ENCODE data around the gene FOXP2.

The FOXP2 gene

DNA sequence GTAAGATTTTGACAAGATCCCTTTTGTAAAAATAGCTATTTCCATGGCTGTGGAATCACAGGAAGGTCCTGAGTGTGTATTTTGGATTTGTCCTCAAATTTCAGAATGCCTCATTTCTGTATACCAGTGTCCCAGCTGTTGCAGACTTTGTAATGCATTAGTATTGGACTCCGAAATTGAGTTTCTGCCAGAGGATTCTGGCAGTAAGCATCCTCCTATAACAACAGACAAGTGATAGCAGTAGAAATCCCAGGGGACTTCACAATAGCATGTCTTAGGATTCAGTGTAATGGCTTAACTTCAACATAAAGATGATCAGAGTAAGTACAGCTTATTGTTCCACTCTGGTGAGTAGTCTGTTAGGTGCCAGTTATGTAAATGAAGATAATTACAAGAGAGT lies 104.6 kb downstream of the FOXP2 start:
- no peak overlapping the region for H3K4me3 ChIP-seq (ENCODE audit: low read depth, low read length, poor library complexity, severe bottlenecking)
- H2AFZ ChIP-seq (ENCODE audit: low read length) = no peak overlapping the region
- H4K20me1 ChIP-seq (ENCODE audit: insufficient read depth, low read length) = no peaks in the 10 kb centered on the region
- no peak for TF ChIP-seq CTCF (IDR thresholded peaks at IDR 0.05; ENCODE audit: low read length)
- no peak for TF ChIP-seq EZH2 (IDR thresholded peaks at IDR 0.05; ENCODE audit: borderline replicate concordance, low read length)
- H3K27me3 ChIP-seq (ENCODE audit: insufficient read depth, low read length) = no peaks in the 10 kb centered on the region
- H3F3A ChIP-seq (ENCODE audit: insufficient read depth, low read length) = no peaks in the 10 kb centered on the region
- no peak overlapping the region for H3K27ac ChIP-seq (ENCODE audit: low read depth, low read length, poor library complexity, severe bottlenecking)
- H3K79me2 ChIP-seq (ENCODE audit: insufficient read depth, low read length) = no peaks in the 10 kb centered on the region
- H3K9ac ChIP-seq (ENCODE audit: low read length) = no peak overlapping the region
- H3K4me2 ChIP-seq (ENCODE audit: low read length) = no peak overlapping the region
- no peaks in the 10 kb centered on the region for H3K9me3 ChIP-seq (ENCODE audit: low read length)
- no peaks in the 10 kb centered on the region for H3K9me2 ChIP-seq (ENCODE audit: low read depth, low read length)
- no peaks in the 10 kb centered on the region for H3K36me3 ChIP-seq (ENCODE audit: insufficient read depth, low read length)
- no peaks in the 10 kb centered on the region for H3K4me1 ChIP-seq (ENCODE audit: insufficient read depth, low read length, severe bottlenecking)

DNA sequence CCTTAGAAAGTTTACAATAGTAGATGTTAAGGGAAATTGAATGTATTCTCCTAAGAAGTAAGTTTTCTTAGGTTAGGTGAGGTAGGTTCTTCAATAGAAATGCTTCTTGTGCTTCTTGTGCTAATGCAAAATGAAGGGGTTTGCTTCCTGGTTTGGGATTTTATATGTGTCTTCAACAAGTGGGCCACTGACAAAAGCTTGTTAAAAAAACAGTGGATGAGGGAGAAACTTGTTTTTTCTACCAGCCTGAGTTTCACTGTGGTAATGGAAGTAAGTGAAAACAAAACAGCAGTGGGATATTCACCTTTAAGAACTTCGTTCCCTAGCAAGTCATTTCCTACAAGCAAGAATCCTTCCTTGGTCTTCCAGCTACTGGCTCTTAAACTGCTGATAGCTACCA lies 107.5 kb downstream of the FOXP2 start:
- H3K4me3 ChIP-seq (ENCODE audit: low read depth, low read length, poor library complexity, severe bottlenecking) = no peak overlapping the region
- H3K4me1 ChIP-seq (ENCODE audit: insufficient read depth, low read length, severe bottlenecking) = no peaks in the 10 kb centered on the region
- no peak for TF ChIP-seq CTCF (IDR thresholded peaks at IDR 0.05; ENCODE audit: low read length)
- no peak for TF ChIP-seq EZH2 (IDR thresholded peaks at IDR 0.05; ENCODE audit: borderline replicate concordance, low read length)
- no peak overlapping the region for H3K9ac ChIP-seq (ENCODE audit: low read length)
- H3K27ac ChIP-seq (ENCODE audit: low read depth, low read length, poor library complexity, severe bottlenecking) = no peak overlapping the region
- no peaks in the 10 kb centered on the region for H3K36me3 ChIP-seq (ENCODE audit: insufficient read depth, low read length)
- no peaks in the 10 kb centered on the region for H3K79me2 ChIP-seq (ENCODE audit: insufficient read depth, low read length)
- H2AFZ ChIP-seq (ENCODE audit: low read length) = no peak overlapping the region
- H3K9me2 ChIP-seq (ENCODE audit: low read depth, low read length) = no peaks in the 10 kb centered on the region
- no peaks in the 10 kb centered on the region for H3K27me3 ChIP-seq (ENCODE audit: insufficient read depth, low read length)
- no peaks in the 10 kb centered on the region for H3K9me3 ChIP-seq (ENCODE audit: low read length)
- H3K4me2 ChIP-seq (ENCODE audit: low read length) = no peak overlapping the region
- no peaks in the 10 kb centered on the region for H3F3A ChIP-seq (ENCODE audit: insufficient read depth, low read length)
- no peaks in the 10 kb centered on the region for H4K20me1 ChIP-seq (ENCODE audit: insufficient read depth, low read length)

DNA sequence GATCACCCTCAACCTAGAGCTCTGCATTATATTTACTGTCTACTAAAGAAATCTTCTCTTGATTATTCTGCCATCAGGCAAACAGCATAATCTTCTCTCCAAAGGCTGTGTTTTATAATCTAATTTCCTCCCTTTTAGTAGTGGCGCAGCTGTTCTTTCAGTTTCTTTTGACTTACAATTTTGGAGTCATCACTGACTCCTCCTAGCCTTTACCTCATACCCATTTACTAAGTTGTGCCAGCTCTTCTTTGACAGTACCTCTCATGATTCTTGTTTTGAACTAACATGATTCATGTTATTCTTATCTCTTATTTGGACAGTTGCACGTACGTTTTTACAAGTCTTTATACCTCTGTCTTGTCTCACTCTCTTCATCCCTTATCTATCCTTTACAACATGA lies 113.0 kb downstream of the FOXP2 start:
- no peaks in the 10 kb centered on the region for H3F3A ChIP-seq (ENCODE audit: insufficient read depth, low read length)

More for the DNA sequence above, 113.0 kb downstream of the FOXP2 start:
- H3K27ac ChIP-seq (ENCODE audit: low read depth, low read length, poor library complexity, severe bottlenecking) = no peak overlapping the region
- H2AFZ ChIP-seq (ENCODE audit: low read length) = no peak overlapping the region
- H3K36me3 ChIP-seq (ENCODE audit: insufficient read depth, low read length) = no peaks in the 10 kb centered on the region
- no peaks in the 10 kb centered on the region for H3K27me3 ChIP-seq (ENCODE audit: insufficient read depth, low read length)
- H3K4me1 ChIP-seq (ENCODE audit: insufficient read depth, low read length, severe bottlenecking) = no peaks in the 10 kb centered on the region
- no peak overlapping the region for H3K4me2 ChIP-seq (ENCODE audit: low read length)
- no peaks in the 10 kb centered on the region for H3K79me2 ChIP-seq (ENCODE audit: insufficient read depth, low read length)
- H4K20me1 ChIP-seq (ENCODE audit: insufficient read depth, low read length) = no peaks in the 10 kb centered on the region
- H3K9me2 ChIP-seq (ENCODE audit: low read depth, low read length) = no peaks in the 10 kb centered on the region
- no peak overlapping the region for H3K4me3 ChIP-seq (ENCODE audit: low read depth, low read length, poor library complexity, severe bottlenecking)
- H3K9ac ChIP-seq (ENCODE audit: low read length) = no peak overlapping the region
- no peaks in the 10 kb centered on the region for H3K9me3 ChIP-seq (ENCODE audit: low read length)
- no peak for TF ChIP-seq EZH2 (IDR thresholded peaks at IDR 0.05; ENCODE audit: borderline replicate concordance, low read length)
- no peak for TF ChIP-seq CTCF (IDR thresholded peaks at IDR 0.05; ENCODE audit: low read length)
